ENCODE data around the gene ASAH2. TPM values are rescaled to one million over a fixed set of nuclear protein-coding genes. Genes with fewer than 3 reads are reported as not detected.

Gene ASAH2
- total RNA-seq (2022; extraction: Qiagen RNA extraction; ENCODE audit: low read depth), result 1.7 to 3.2 TPM (median 2.0 TPM) in 5 replicates

DNA sequence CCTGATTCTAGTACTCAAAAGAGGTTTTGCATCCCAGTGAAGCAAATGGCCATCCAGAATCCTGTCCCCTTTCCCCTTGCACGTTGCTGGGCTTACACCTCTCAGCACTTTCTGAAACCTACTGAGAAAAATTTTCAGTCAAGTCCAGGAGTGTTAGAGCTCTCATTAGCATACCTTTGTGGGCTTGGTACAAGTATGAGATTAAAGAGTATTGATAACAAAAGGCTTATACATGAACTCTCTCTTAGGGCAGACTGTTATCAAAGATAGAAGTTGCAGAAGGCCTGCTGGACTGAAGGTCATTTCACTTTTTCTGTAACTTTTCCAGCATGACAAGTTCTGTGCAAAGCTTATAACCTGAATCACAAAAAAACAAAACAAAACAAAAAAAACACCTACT, at the start of gene ASAH2:
Gene ASAH2, minus strand, starts transcription at position 123 of the 400 bp plus-strand sequence. CDS start 2,906 bp downstream, outside the sequence.

Other genes starting within 250 kb of the ASAH2 start
- gene WASHC2A, start 183.6 kb downstream of the ASAH2 start, total RNA-seq (2022; extraction: Qiagen RNA extraction; ENCODE audit: low read depth), result 12.2 to 15.0 TPM (median 12.8 TPM) in 5 replicates